Left hindlimb (tissue), 1 donor: ENCODE data around the gene MRPL20.
"Not testable (repeated sequence)": the region's sequence is repeated elsewhere in the genome, so short reads cannot be mapped to it uniquely, and the experiment has no call there.

Experiments
- DNase-seq: peaks from one replicate; pipeline ENCODE4 v3.0.0-alpha.2; 2018

MRPL20 gene

DNA sequence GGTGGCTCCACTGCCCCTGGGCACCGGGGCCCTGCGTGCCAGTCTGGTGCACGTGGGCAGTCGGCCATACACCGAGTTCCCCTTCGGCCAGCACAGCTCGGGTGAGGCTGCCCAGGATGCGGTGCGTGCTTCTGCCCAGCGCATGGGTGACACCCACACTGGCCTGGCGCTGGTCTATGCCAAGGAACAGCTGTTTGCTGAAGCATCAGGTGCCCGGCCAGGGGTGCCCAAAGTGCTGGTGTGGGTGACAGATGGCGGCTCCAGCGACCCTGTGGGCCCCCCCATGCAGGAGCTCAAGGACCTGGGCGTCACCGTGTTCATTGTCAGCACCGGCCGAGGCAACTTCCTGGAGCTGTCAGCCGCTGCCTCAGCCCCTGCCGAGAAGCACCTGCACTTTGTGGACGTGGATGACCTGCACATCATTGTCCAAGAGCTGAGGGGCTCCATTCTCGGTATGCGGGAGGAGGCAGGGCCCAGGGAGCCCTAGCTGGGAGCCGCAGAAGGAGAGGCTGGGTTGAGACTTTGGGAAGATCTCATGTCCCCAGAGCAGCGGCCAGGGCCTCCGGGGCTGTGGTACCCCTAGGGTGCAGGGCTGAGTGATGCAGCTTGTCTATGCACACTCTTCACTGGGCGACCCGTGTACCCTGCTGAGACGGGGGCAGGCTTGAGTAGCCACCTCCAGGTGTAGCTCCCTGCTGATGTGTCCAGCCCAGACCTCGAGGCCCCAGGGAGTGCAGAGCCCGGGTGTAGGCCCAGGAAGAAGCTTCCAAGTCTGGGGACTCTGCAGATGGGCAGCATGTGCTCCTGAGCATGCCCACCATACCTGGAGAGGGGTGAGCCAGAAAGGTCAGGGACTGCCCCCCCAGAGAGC is 30.2 kb upstream of the MRPL20 start:
- no peak for DNase-seq

DNA sequence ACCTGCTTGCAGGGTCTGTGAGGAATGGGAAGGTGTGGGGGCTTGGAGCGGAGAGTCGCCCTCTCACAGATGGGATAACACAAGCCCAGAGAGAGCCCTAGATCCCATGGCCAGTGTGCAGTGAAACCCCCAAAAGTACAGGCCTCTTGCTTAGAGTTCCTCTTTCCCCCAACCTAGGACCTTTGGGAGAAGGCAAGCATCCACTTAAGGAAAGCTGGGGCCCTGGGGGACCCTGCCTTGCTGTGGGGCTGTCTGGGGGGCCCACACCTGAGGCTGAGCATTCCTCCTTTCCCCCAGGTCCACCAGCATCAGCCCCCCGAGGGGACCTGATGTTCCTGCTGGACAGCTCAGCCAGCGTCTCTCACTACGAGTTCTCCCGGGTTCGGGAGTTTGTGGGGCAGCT is 29.5 kb upstream of the MRPL20 start:
- DNase-seq = peak; percentile 26

DNA sequence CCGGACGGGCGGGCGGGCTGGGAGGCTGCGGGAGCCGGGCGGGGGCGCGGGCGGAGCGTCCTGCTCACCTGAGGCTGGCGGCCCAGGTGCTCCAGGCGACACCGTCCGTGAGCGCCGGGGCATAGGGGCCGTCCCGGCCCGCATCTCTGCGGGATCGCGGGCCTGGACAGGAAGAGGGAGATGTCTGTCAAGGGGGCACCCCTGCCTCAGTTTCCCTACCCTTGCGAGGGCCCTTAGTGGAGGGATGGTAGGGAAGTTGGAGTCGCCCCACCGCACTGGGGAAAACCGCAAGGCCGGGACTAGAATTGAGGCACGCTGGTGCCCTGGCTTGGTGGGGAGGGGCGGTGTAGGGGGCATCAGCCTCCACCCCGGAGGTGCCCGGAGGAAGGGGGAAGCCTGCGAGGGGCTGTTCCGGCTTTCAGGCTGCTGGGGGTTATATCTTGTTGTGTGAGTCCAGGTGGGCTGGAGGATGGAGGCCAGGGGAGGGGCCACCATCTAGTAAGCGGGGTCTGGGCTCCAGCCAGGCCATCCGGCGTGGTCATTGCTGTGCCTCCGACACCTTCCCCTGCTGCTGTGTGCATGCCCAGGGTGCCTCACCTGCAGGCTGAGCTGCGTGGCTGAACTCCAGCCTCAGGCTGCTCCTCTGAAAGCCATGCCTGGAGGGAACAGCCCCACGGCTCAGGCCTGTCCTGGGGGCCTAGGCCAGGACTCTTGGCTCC is 29.0 kb upstream of the MRPL20 start:
- DNase-seq = peak; percentile 41

DNA sequence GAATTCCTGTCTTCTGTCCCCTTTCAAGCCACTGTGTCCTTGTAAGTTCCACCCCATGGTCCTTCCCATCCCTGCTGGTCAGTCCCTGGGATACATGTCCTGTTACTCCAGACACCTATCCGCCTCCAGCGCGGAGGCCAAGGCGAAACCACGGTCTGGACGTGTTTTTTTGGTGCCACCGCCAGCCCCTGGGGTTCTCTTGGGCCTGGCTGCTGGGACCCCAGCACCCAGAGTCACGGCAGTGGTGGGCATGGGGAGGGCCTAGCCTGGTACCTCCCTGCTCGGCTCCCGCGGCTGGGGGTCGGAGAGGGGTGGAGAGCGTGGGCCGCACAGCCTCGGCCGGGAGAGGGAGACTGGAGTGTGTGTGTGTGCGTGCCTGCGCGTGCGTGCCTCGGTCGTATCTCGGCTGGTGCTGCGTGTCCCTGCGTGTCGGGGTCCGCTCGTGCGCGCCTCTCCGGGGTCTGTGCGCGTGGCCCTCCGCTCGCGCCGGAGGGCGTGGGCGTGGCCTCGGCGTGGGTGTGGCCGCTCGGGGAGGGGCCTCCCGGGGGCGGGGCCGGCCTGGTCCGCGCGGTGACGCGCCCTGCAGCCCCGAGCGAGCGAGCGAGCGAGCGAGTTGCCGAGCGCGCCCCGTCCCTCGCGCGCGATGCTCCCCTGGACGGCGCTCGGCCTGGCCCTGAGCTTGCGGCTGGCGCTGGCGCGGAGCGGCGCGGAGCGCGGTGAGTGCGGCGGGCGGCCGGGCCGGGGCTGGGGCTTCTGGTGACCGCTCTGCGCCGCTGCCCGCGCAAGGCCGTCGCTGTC is 28.2 kb upstream of the MRPL20 start, which contains the start of gene VWA1:
Gene VWA1, plus strand, starts transcription at position 585 of the 798 bp plus-strand sequence. Its CDS starts 59 bp downstream, at position 644.
- peak; percentile 82 for DNase-seq

DNA sequence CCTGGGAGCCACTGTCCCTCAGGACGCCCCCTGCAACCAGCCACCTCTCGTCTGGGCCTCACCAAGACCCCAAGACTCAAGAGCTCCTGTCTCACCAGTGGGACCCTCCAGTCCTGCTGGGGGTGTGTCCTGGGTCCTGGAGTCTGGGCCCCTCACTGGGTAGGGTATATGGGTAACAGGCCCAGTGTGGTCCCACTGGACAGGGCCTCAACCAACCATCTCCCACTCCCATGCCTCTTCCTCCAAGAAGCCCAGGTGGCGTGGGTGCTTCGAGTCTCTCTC is 27.7 kb upstream of the MRPL20 start:
- no peak for DNase-seq

DNA sequence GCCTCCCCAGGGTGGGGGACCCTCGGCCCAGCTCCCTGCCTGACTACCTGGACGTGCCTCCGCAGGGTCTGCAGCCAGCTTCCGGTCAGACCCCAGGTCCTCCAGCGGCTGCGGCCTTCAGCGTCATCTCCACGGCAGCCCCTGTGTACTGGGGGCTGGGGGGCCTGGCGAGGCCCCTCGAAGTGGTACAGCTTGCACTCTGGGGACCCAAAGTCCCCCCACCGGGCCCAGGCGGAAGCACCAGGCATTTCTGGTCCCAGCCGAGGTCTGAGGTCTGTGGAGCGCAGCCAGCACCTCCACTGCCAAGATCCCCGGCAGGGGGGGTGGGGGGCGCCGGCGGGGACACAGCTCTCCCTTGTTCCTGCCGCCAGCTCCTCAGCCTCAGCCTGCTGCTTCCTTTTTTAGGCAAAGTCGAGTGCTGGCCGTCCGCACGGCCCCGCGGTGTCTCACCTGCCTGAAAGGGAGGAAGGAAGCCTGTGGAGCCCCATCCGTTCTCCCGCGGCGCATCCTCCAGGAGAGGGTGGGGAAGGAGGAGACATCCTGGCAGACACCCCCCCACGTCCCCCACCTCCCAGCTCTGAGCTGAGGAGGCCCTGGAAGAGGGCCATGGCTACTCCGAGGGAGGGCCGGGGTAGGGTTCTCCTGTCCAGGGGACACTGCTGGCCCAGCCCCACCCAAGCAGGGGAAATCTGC is 27.2 kb upstream of the MRPL20 start:
- DNase-seq = peak; percentile 88

DNA sequence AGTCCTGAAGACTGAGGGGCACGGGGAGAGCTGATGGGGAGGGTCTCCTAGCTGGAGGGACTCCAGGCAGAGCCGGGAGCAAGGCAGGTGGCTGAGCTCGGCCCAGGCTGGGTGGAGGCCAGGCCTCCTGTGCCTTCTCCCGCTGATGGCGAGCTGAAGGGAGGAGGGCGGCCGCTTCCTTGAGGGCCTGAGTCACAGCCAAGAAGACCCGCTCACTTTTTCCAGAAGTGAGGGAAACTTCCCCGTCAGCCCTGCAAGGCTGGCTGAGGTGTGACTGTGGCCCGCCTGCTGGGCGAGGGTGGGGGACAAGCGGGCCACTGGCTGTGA is 26.7 kb upstream of the MRPL20 start:
- peak; percentile 83 for DNase-seq

DNA sequence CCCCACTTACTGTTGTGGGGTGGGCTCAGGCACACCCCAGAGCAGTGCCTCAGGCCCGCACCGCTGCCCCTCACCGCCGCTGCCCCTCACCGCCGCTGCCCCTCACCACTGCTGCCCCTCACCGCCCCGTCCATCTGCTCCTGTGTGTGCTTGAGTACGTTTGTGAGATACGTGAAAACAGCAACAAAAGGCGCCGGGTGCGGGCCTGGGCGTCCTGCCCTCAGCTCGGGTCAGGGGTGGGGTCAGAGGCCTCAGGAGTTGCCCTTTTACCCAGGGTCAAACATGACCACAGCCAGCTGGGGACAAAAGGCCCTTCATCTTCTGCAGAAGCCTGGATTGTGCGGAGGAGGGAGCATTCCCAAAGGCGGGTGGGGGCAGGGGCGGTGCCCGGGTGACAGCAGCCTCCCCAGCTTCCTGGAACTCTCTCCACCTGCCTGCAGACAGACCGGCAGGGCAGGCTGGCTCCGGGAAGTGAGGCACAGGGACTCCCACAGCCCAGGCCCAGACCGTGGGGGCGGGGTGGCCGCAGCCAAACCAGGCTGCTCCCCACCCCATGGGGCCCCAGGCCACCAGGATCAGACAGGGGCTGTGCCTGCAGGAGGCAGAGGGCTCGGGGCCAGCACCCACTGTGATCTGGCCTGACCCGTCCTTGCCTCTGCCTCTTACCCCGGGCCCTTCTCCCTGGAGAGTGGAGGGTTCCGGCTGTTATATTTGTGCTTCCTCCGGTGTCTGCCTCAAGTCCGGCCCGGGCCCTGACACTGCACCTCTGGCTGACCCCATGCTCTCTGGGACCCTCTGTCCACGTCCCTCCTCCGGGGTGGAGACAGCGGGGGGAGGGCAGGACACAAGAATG is 26.1 kb upstream of the MRPL20 start:
- DNase-seq = peak; percentile 85

DNA sequence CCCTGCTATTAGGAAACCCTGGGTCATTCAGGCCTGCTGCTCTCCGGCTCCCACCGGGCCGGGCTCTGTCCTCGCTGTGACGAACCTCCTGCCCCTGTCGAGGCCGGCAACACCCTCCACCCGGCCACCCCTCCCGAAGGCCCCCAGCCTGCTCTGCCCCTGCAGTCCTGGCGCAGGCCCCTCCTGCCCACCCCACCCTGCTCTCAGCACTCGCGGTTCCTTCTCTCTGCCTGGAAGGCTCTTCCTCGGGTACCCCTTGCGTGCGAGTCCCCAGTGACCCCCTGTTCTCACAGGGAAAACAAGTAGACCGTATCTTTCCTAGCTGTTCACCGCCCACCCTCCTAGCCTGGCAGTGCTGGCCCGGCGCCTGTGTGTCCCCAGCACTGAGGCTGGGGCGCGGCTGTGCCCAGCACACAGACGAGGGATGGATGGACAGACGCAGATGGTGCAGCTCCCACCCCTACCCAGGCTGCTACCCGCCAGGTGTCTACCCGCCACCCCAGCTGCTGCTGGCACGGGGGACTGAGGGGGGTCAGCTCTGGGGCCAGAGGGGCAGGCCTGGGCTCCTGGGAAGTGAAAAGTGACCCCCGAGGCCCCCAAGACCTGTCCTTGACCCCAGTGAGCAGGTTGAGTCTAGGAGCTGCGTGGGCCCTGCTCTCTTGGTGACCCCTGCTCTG is 25.3 kb upstream of the MRPL20 start:
- DNase-seq = peak; percentile 82

DNA sequence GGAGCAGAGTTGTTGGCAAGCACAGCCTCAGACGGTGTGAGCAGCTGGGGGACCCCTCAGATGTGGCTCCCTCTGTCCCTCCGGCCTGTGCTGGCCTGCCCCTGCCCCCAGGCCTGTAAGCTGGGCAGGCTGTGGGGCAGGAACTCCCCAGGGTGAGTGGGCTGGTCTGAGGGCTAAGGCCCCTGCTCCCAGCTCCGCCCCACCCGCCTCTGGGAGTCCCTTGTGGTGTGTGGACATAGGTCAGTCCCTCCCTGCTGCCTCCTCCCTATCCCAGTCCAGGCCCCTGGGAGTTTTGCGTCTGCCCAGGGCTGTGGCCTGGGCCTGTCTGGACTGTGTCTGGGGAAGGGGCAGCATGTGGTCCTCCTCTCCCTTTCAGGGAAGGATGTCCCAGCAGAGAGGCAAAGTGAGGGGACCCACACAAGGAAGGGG is 24.8 kb upstream of the MRPL20 start:
- peak; percentile 67 for DNase-seq

DNA sequence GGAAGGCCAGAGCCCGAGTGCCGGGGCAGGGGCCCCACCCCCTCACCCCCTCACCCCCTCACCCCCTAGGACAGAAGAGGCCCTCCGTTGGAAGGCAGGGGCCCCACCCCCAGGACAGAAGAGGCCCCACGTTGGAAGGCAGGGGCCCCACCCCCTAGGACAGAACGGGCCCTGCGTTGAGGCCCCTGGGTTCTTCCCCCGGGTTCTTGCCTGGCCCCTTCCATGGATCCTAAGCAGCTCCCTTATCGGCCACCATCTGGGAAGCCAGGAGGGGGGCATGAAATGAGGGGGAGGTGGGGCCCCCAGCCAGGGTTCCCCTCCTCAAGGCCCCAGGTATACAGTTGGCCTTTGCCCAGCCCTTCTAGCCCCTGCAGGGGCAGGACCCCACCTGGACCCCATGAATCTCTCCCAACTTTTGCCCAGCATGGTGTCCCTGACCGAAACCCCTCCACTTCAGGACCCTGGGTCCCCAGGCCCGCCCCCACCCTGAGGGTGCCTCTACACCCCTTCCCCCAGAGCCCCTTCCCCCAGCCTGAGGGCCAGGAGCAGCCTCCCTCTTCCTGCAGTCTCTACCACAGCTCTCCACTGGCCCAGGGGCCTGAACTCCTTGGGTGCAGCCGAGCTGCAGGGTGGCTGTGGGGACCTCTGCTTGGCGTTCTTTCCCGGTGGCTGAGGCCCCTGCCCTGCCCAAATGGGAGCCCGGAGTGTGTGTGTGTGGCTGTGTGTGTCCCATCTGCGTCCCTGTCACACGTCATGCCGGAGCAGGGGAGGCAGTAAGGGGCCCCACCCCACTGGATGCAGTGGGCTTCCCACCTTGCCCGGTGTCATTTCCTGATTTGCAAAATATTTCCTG is 24.1 kb upstream of the MRPL20 start:
- DNase-seq = no peak

DNA sequence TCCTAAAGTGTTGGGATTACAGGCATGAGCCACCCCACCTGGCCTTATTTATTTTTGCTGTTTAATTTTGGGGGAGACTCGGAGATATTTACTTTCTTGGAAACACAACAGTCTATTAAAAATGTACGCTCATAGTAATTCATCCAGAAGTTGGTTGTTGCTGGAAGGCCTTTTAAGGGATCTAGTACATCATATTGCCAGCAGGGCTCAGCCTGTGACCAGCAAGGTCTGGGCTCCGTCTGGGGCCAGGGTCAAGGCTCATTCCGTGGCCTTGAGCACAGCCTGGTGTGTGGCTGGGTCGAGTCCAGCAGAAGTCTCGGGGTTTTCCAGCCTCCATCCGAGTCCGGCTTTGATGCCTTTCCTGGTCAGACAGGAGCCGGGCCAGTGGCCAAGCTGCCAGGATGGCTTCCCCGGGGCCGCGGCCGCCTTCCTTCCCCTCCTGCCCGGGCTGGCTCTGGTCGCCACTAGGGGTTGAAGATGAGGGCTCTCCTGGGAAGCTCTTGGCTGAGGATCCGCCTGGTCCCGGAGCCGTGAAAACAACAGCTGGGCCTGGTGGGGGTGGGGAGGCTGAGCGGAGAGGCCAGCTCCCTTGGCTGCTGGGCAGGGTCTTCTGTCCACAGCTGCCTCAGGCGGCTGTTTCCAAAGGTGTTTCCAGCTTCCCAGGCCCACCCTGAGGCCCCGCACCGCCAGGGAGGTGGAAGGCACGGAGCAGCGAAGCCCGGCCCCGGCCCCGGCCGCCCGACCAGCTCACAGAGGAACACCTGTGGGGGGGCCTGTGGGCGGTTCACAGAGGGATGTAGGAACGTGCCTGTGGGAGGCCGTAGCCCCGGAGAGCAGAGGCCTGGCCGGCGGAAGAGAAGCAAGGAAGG is 23.3 kb upstream of the MRPL20 start:
- DNase-seq = peak; percentile 89

DNA sequence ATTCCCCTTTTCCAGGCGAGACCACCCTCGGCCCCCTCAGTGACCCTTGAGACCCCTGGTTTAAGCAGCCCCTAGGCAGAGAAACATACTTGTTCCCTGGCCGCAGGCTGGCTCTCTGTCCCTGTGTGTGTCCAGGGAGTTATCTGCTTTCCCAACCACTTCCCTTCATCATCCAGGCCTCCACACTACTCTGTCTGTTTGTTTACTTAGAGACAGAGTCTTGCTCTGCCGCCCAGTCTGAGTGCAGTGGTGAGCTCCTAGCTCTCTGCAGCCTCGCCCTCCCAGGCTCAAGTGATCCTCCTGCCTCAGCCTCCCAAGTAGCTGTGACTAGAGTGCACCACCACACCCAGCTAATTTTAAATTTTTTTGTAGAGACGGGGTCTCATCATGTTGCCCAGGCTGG is 22.6 kb upstream of the MRPL20 start:
- peak; percentile 38 for DNase-seq

DNA sequence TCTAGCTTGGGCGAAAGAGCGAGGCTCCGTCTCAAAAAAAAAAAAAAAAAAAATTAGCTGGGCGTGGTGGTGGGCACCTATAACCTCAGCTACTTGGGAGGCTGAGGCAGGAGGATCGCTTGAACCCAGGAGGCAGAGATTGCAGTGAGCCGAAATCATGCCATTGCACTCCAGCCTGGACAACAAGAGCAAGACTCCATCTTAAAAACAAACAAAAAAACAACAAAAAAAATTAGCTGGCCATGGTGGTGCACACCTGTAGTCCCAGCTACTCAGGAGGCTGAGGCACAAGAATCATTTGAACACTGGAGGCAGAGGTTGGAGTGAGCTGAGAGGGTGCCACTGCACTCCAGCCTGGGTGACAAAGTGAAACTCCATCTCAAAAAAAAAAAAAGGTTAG is 21.9 kb upstream of the MRPL20 start:
- DNase-seq = not testable (repeated sequence)

DNA sequence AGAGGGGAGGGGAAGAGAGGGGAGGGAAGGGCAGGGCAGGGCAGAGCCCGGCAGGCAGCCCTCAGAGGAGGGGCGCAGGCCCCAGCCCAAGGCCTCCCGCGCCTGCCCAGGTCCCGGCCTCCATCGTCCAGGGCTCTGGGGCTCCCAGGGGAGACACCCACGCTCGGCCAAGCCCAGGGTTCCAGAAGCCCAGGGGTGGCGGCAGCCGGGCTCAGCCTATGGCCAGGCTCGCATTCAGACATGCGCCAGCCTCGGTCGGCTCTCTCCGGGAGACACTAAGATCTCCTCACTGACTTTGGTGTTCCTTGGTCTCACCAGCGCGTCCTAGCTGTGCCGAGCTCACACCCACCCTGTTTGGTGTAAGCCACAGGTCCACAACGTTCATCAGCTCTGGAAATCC is 21.1 kb upstream of the MRPL20 start:
- no peak for DNase-seq

DNA sequence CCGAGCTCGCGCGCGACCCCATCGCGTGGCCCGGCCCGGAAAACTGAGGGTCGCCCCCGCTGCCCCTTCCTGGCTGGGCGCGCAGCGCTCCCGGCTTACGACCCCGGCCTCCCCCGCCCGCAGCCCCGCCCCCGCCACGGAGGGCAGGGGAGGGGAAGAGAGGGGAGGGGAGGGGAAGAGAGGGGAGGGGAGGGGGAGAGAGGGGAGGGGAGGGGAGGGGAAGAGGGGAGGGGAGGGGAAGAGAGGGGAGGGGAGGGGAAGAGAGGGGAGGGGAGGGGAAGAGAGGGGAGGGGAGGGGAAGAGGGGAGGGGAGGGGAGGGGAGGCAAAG is 20.7 kb upstream of the MRPL20 start:
- no peak for DNase-seq

DNA sequence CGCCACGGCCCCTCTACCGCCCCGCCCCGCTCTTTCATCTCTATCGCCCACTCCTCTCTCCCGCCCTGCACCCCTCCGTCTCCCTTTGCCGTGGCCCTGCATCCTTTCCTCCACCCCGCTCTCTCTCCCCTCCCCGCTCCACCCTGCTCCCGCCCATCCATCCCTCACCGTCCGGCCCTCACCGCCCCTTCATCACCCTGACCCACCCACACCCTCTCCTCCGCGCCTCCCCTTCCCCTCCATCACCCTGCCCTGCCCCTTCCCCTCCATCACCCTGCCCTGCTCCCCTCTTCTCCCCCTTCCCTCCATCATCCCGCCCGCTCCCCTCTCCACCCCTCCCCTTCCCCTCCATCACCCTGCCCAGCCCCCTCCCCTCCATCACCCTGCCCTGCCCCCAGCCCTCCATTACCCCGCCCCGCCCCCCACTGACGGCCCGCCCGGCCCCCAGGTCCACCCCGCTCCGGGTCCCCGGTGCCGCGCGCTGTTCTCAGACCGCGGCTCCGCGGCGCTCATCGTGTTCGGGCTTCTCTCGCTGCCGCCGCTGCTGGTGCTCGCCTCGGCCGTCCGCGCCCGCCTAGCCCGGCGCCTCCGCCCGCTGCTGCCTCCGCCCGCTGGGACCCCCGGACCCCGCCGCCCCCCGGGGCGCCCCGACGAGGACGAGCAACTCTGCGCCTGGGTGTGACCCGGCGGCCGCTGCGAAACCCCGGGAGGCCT is 20.2 kb upstream of the MRPL20 start:
- DNase-seq = peak; percentile 76

DNA sequence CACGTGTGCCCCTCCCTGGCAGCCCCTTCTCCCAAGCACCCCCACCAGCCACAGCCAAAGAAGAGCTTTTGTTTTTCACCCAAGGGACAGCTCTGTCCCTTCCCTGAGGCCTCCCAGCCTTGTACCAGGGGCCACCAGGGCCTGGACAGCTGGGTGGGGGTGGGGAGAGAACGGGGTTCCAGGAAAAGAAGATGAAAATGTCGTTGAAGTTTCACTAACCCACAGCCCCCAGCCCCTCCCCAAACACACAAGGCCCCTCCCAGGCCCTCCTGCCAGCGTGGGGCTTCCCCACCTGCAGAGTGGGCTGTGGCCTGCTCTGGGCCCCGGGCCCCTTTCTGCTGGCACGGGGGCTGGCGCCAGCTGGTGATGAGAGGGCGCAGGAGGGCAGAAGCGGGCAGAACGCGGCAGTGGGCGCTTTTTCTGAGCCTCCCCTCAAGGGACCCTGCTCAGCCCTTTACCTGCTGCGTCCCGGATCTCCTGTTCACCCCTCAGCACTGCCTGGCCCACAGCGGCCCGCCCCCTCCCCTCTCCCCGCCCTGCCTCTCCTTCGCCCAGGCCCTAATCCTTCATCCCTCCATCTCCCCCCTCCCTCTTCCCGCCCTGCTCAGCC is 19.5 kb upstream of the MRPL20 start:
- DNase-seq = no peak
